ENCODE measurements around the gene SUGT1. TPM values are rescaled to one million over a fixed set of nuclear protein-coding genes. Genes with fewer than 3 reads are reported as not detected.
"Not testable (repeated sequence)": the region's sequence is repeated elsewhere in the genome, so short reads cannot be mapped to it uniquely, and the experiment has no call there.

Gene SUGT1
- 10 to 100 TPM; 45.0 to 50.7 (median 49.5) TPM for polyA plus RNA-seq

- Mint-ChIP-seq H3K36me3 (peaks cover 0 to 7% (median 5%) of the 10 kb centered on the region in 3 donors), H3K4me1 (peaks cover 0 to 11% of the 10 kb centered on the region in 2 donors), H3K4me3 (no peak within 1 kb of the TSS), H3K27ac (no peak within 1 kb of the TSS), H3K9me3 (no peaks in the 10 kb centered on the region), H3K27me3 (ENCODE audit: low read depth in 3 of 3) (no peaks in the 10 kb centered on the region)
- peak; percentile 94 to 96 (median 96) for DNase-seq
Measured at GRCh38 chr13:52652196-52652979, at the start of gene SUGT1. Gene SUGT1, plus strand, starts transcription at chr13:52652836. Its CDS starts 85 bp downstream, at chr13:52652921.

GRCh38 chr13:52603316-52603715 is 49.3 kb upstream of the SUGT1 start:
- Mint-ChIP-seq H3K4me1 (peaks cover 8 to 16% of the 10 kb centered on the region in 2 donors), H3K27me3 (ENCODE audit: low read depth in 3 of 3) (peaks cover 2 to 17% (median 4%) of the 10 kb centered on the region in 3 donors)
- not testable (repeated sequence) for H3K27ac Mint-ChIP-seq, H3K9me3 Mint-ChIP-seq, H3K4me3 Mint-ChIP-seq, H3K36me3 Mint-ChIP-seq, DNase-seq

GRCh38 chr13:52606126-52606525 is 46.5 kb upstream of the SUGT1 start:
- DNase-seq, H3K9me3 Mint-ChIP-seq, H3K36me3 Mint-ChIP-seq, H3K27ac Mint-ChIP-seq, H3K4me3 Mint-ChIP-seq, H3K4me1 Mint-ChIP-seq: not testable (repeated sequence)
- peaks cover 2 to 12% (median 4%) of the 10 kb centered on the region in 3 donors for H3K27me3 Mint-ChIP-seq (ENCODE audit: low read depth in 3 of 3)

GRCh38 chr13:52606795-52607194 is 45.8 kb upstream of the SUGT1 start:
- DNase-seq; H3K27me3 Mint-ChIP-seq (ENCODE audit: low read depth in 3 of 3); H3K4me1 Mint-ChIP-seq; H3K27ac Mint-ChIP-seq; H3K4me3 Mint-ChIP-seq; H3K9me3 Mint-ChIP-seq; H3K36me3 Mint-ChIP-seq: not testable (repeated sequence)

- H3K27ac Mint-ChIP-seq; H3K4me3 Mint-ChIP-seq; H3K4me1 Mint-ChIP-seq; H3K9me3 Mint-ChIP-seq; H3K27me3 Mint-ChIP-seq (ENCODE audit: low read depth in 3 of 3); H3K36me3 Mint-ChIP-seq; DNase-seq: not testable (repeated sequence)
Measured at GRCh38 chr13:52608184-52608583, 44.5 kb upstream of the SUGT1 start.

- not testable (repeated sequence) for H3K27me3 Mint-ChIP-seq (ENCODE audit: low read depth in 3 of 3); H3K27ac Mint-ChIP-seq; H3K4me1 Mint-ChIP-seq; H3K9me3 Mint-ChIP-seq; H3K4me3 Mint-ChIP-seq; H3K36me3 Mint-ChIP-seq
- peak; percentile 35 to 63 (median 53) for DNase-seq
Measured at GRCh38 chr13:52609013-52609606, 43.5 kb upstream of the SUGT1 start.

GRCh38 chr13:52610158-52610557 is 42.5 kb upstream of the SUGT1 start:
- H3K4me3 Mint-ChIP-seq; H3K27ac Mint-ChIP-seq; H3K27me3 Mint-ChIP-seq (ENCODE audit: low read depth in 3 of 3); H3K9me3 Mint-ChIP-seq; DNase-seq; H3K36me3 Mint-ChIP-seq; H3K4me1 Mint-ChIP-seq: not testable (repeated sequence)

GRCh38 chr13:52615134-52615801 is 37.4 kb upstream of the SUGT1 start:
- H3K27me3 Mint-ChIP-seq (ENCODE audit: low read depth in 3 of 3): peaks cover 5 to 16% (median 10%) of the 10 kb centered on the region in 3 donors
- no peaks in the 10 kb centered on the region for H3K9me3 Mint-ChIP-seq
- no peaks in the 10 kb centered on the region for H3K36me3 Mint-ChIP-seq
- no peak for DNase-seq
- H3K4me1 Mint-ChIP-seq: peaks cover 26 to 41% of the 10 kb centered on the region in 2 donors
- peak overlapping the region in 4 of 5 donors; percentile 12 to 68 (median 24) for H3K4me3 Mint-ChIP-seq
- H3K27ac Mint-ChIP-seq: peak overlapping the region in 2 of 6 donors; percentile 43 to 55

GRCh38 chr13:52615812-52616211 is 36.8 kb upstream of the SUGT1 start:
- DNase-seq: peak in 1 of 3 donors; percentile 25
- H3K4me1 Mint-ChIP-seq: peaks cover 26 to 44% of the 10 kb centered on the region in 2 donors
- H3K4me3 Mint-ChIP-seq: peak overlapping the region; percentile 96 to 100 (median 99)
- H3K9me3 Mint-ChIP-seq: no peaks in the 10 kb centered on the region
- H3K27ac Mint-ChIP-seq: peak overlapping the region in 5 of 6 donors; percentile 62 to 95 (median 62)
- H3K27me3 Mint-ChIP-seq (ENCODE audit: low read depth in 3 of 3): peaks cover 5 to 16% (median 8%) of the 10 kb centered on the region in 3 donors
- no peaks in the 10 kb centered on the region for H3K36me3 Mint-ChIP-seq

- Mint-ChIP-seq H3K27me3 (ENCODE audit: low read depth in 3 of 3) (peaks cover 5 to 16% (median 8%) of the 10 kb centered on the region in 3 donors), H3K4me3 (peak overlapping the region; percentile 96 to 100 (median 99)), H3K36me3 (peaks cover 0 to 5% (median 0%) of the 10 kb centered on the region in 3 donors), H3K4me1 (peaks cover 26 to 53% of the 10 kb centered on the region in 2 donors), H3K9me3 (no peaks in the 10 kb centered on the region), H3K27ac (peak overlapping the region; percentile 90 to 96 (median 94))
- peak; percentile 75 to 83 (median 79) for DNase-seq
Measured at GRCh38 chr13:52617070-52618060, 35.3 kb upstream of the SUGT1 start.

- H3K27ac Mint-ChIP-seq; H3K4me1 Mint-ChIP-seq; H3K27me3 Mint-ChIP-seq (ENCODE audit: low read depth in 3 of 3); H3K4me3 Mint-ChIP-seq; DNase-seq; H3K9me3 Mint-ChIP-seq: not testable (repeated sequence)
- H3K36me3 Mint-ChIP-seq: peaks cover 11 to 30% (median 12%) of the 10 kb centered on the region in 3 donors
Measured at GRCh38 chr13:52631083-52631690, 21.4 kb upstream of the SUGT1 start.

GRCh38 chr13:52638666-52639328 is 13.8 kb upstream of the SUGT1 start:
- Mint-ChIP-seq H3K36me3 (peaks cover 19 to 47% (median 35%) of the 10 kb centered on the region in 3 donors), H3K27ac (no peak overlapping the region), H3K9me3 (no peaks in the 10 kb centered on the region), H3K27me3 (ENCODE audit: low read depth in 3 of 3) (peaks cover 0 to 4% (median 0%) of the 10 kb centered on the region in 3 donors), H3K4me3 (no peak overlapping the region), H3K4me1 (peaks cover 3 to 10% of the 10 kb centered on the region in 2 donors)
- no peak for DNase-seq

Measured in immature natural killer cell (primary cell).